Retina (tissue), 1 donor: ENCODE data around the gene VSTM2A.
A peak's percentile ranks its signal among the peaks of the same experiment; 100 is the strongest.
"Not testable (repeated sequence)": the region's sequence is repeated elsewhere in the genome, so short reads cannot be mapped to it uniquely, and the experiment has no call there.

Experiments used
- DNase-seq: peaks from one replicate; pipeline ENCODE4 v3.0.0-alpha.2; 2016

The VSTM2A gene, protein sequence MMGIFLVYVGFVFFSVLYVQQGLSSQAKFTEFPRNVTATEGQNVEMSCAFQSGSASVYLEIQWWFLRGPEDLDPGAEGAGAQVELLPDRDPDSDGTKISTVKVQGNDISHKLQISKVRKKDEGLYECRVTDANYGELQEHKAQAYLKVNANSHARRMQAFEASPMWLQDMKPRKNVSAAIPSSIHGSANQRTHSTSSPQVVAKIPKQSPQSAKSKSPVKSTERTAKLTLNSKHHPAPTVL

DNA sequence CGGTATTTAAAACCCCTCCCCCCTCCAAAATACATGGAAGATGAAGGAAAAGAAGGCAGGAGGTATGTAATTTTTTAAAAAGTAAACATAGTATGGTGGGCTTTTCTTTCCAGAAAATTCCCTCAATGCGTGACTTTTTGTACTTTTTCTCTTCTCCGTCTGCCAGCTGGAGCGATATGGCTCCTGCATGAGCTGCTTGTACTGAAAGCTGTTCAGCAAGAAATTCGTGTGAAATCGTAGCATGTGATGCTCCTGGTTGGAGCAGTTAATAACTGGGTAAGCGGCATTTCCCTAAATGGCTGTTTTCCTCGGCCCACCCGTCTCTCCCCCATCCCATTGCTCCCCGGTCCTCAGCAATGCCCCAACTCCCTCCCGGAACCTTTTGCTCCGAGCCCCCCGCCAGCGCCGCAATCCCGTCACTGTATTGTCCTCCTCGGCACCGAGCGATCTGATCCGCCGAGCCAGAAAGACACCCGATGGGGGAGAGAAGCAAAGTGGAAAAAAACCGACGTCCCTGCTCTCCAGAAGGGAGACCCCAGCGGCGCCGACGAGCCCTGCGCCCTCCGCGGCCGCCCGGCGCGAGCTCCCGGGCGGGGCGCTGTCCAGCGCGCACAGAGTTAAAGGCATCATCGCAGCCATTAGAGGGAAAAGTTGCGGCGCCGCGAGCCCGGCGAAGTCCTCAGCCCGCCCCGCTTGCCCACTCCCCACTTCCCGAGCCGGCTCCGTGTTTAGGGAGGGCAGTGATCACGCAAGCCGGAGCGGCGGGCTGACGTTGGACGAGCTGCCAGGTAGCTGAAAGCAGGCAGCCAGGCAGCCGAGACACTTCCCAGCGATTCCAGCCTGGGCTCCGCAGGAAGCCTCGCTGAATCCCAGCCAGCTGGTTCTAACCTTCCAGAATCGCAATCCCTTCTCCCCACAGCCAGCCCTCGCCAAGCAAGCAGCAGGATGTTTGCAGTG is at the start of gene VSTM2A:
Gene VSTM2A, plus strand, starts transcription at position 707 of the 957 bp plus-strand sequence. CDS start 356 bp downstream, outside the sequence.
- DNase-seq: peak; percentile 94

GRCh38 chr7:54504531-54504930 is 37.6 kb upstream of the VSTM2A start:
- DNase-seq: not testable (repeated sequence)

DNA sequence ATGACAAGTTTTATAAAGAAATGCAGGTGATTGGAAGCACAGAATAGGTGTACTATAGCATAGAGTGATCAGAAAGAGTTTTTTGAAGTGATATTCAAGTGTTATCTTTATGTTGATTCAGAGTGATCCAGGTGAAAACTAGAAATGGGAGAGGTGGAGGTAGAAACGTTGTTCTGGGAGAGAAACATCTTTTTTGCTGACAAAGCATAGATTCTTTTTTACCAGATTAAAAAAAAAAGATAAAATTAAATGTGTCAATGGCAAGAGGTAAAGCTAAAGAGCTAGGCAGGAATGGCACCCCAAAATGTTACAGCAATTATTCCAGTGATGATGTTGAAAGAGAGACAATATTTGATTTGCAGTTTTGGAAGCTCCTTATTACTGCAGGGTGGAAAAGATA is 12.6 kb upstream of the VSTM2A start:
- no peak for DNase-seq

- no peak for DNase-seq
These were observed 4.1 kb upstream of the VSTM2A start for GRCh38 chr7:54538122-54538521.

DNA sequence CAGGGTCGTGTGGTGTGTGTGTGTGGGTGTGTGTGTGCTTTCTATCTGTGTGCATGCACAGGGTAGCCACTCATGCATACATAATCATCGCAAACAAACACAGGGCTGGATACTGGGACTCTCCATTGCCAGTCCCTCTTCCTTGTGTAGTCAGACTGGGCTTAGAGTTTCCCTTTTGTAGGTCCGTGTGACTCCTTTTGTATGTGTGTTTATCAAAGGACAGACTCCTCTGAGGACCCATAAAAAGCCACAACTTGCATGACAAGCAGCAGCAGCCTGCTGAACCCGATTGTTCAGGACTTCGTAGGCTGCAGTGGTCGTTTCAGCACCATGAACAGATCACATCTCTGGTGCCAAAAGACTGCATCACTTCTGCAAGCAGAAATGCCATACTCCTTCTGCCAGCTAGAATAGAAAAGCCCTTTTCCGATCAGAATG is 895 bp downstream of the VSTM2A start:
- peak; percentile 87 for DNase-seq

GRCh38 chr7:54544149-54544526 is 2.0 kb downstream of the VSTM2A start:
- DNase-seq: no peak

GRCh38 chr7:54544527-54545240 is 2.5 kb downstream of the VSTM2A start:
- DNase-seq: peak; percentile 68

DNA sequence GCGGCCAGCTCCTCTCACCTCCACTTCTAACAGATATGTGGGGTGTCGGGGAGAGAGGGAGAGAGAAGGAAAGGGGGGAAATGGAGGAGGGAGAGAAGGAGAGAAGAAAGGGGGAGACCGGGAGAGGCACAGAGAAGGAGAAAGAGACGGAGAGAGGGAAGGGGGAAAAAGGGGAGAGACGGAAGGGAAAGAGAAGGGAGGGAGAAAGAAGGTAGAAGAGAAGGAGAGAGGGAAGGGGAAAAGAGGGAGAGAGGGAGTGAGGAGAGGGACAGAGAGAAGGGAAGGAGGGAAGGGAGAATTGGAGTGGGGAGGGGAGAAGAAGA is 3.0 kb downstream of the VSTM2A start:
- no peak for DNase-seq

- DNase-seq: peak; percentile 91
These were observed 4.2 kb downstream of the VSTM2A start for GRCh38 chr7:54546081-54546985.

DNA sequence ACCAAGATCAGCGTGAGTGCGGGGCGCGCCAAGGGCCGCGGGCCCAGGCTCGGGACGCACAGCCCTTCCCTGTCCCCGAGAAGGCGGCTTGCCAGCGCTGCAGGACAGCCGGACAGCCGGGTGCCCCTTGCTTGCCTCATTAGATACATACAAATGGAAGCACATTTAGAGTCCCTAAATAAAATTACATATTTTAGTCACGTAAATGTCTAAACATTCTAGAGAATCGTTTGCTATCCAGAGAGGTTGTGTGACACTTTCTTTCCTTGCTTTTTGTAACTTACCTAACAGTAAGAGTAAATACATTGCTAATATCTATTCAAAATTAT is 4.8 kb downstream of the VSTM2A start:
- DNase-seq: no peak

DNA sequence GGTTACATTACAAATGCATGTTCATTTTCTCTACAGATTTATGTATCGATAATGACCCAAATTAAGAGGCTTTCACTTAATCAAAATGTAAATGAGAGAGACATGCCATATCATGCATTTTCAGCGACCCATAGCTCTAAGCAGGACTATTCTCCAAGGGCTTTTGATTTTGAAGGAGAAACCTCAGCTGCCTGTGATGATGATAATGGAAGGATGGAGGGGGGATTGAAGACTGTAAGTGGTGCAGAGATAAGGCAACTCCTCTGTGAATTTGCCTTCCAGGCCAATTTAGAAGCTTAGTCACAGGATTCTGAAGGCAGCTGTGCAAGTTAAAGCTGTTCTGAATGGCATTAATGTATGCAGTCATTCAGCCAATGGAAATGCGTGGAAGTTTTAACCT is 8.3 kb downstream of the VSTM2A start:
- DNase-seq: peak; percentile 42

- DNase-seq: peak; percentile 47
These were observed 13.9 kb downstream of the VSTM2A start for GRCh38 chr7:54556121-54556520.

GRCh38 chr7:54559401-54559800 is 17.2 kb downstream of the VSTM2A start:
- no peak for DNase-seq

- no peak for DNase-seq
These were observed 18.0 kb downstream of the VSTM2A start for GRCh38 chr7:54560198-54560597.

DNA sequence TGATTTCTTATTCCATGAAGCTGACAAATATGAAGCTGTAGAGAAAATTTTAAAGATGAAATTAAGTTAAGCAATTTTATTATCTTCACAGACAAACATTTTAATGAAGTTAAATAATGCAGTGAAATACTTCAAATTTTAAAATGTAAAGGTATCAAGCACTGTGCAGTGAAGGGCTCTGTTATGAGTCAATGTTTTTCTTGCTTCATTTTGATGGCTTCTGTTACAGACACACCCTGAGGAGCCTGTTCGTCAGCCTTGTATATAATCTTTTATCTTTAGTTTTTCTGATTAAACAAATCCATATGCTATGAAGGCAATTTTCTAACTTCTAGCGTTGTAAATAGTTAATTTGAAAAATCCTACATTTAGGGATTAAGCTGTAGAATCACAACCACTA is 18.5 kb downstream of the VSTM2A start:
- DNase-seq: no peak

DNA sequence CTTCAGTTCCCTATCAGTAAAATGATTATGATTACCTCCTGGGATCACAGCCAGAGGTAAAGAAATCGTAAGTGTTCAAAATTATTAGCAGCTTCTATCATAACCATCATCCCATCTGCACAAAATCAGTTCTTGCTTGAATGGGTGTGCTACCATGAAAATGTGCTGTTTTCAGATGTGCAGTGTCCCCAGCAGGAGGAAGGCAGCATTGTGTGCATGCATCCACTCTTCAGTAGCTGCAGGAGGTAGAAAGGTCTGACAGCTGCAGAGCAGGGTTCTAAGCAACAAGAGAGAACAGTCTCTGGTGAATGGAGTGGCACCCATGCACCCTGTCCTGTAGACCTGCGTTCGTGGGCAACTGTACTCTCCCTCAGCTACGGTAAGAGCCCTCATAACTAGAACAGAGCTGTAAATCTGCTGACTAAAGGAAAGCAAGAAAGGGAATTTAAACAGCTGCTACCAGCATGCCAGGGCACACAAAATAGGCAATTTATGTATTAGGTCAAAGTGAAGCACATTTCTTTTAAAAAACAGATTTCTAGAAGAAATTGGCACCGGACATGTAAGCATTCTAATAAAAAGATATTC is 21.2 kb downstream of the VSTM2A start:
- peak; percentile 25 for DNase-seq

DNA sequence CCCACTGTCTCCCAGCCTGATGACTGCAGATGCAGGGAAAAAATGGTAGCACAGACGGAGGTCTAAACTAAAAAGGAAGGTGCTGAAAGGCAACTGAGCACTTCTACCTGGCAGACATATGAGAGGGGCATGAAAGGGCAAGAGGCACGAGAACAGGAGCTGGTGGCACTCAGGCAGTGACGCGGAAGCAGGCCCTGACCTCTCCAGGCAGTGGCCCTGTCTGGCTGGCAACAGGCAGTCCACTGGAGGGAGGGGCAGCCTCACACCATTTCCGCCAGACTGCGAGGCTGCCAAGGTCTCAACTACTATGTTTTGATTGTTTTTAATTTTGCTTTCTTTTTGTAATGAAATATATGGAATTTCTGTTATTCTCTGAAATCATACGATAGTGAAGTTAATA is 23.3 kb downstream of the VSTM2A start:
- DNase-seq: no peak

GRCh38 chr7:54581511-54581910 is 39.3 kb downstream of the VSTM2A start:
- DNase-seq: no peak

DNA sequence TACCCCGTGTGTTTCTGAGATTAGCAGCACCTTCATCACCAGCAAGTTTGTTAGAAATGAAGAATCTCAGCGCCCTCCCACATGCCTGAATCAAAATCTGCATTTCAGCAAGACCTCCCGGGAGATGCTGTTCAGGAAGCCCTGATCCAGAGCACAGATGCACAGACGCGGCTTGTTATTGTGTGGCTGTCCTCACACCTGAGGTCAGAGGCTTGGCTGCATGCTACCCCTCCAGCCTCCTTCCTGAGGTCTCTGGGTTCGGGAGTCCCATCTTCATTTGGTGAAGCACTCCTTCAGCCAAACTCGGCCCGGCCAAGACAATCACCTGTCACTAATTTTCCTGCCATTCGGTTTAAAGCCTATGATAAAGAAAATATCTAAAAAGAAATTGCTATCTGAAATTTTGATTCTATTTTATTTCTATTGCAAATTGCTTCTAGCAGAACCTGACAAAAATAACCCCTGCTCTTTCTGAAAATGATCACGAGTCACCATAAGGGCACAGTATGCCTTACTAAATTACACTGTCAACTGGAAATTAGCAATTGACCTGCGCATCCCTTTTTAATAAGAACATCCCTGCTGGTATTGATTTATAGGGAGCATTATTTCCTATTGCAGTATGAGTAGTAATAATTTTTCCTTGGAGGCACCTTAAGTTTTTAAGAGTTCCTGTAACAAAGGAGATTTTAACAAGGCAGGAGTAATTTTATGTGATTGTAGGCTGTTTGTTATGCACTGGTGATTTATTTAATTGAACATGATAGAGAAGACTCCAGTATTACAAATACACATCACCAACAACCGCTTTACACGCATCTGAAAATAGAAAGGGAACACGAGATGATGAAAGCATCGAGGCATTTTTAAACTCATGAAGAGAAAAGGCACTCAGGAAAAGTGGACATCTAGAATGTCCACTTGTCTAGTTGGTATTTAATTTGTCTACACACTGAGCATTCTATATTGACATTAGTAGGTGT is 49.5 kb downstream of the VSTM2A start:
- DNase-seq: no peak

DNA sequence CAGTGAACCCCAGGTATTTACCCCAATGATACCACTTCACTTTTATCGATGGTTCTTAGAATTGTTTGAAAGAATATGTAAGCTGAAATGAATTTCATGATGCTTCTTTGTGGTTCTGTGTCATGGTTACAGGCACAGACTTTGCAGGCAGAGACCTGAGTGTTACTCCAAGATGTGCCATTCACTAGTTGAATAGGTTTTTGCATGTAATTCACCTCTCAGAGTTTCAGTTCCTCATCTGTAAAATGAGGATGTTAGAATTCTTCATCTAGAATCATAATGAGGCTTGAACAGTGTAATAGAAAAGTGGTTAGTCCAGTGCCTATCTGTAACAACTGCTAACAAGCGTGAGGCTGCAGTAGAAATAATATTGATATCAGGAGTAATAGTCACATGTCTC is 54.6 kb downstream of the VSTM2A start:
- DNase-seq: no peak

DNA sequence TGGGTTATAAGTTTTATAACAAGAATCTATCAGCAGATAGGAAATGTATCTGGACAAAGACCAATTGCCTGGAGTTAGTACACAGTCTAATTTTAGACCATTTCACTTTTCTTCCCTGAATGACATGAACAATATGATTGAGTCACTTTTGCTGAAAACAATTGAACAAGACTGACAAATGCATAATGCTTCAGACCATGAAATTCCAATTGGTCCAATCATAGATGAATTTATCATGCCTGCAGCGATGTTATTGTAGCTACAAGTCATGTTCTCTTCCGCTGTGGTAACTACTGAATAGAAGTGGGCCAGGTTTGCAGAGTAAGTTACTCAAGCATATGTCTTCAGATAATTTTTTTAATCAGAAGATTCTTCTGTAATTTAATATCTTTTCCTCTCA is 73.4 kb downstream of the VSTM2A start:
- DNase-seq: no peak
